ENCODE data around the gene SHC2. TPM values are rescaled to one million over a fixed set of nuclear protein-coding genes. Genes with fewer than 3 reads are reported as not detected.

Gene SHC2
- total and polyA plus RNA-seq, 2 of the 13 experiments (the other 11 are each of a cell fraction or from before 2014, with no cell fraction given), result 9.0 to 18.3 TPM

DNA sequence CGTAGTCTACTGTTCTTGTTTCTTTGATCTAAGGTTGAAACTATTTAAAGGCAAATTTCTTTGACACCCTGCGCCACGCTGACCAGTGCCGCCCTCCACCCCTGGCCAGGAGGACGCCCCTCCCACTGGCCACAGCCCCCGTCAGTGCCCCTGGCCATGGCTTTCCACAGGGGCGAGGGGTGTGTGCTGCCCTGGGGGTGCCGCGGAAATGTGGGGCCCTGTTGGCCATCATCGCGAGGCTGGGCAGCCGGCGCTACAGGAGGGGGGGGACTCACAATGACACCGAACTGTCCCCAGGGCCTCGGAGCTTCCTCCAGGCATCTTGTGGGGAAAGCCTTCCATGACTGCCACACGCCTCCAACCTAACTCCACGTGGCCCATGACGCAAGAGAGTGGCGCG is 10.9 kb downstream of the SHC2 start (continued):
- TF ChIP-seq, protein P1, sequence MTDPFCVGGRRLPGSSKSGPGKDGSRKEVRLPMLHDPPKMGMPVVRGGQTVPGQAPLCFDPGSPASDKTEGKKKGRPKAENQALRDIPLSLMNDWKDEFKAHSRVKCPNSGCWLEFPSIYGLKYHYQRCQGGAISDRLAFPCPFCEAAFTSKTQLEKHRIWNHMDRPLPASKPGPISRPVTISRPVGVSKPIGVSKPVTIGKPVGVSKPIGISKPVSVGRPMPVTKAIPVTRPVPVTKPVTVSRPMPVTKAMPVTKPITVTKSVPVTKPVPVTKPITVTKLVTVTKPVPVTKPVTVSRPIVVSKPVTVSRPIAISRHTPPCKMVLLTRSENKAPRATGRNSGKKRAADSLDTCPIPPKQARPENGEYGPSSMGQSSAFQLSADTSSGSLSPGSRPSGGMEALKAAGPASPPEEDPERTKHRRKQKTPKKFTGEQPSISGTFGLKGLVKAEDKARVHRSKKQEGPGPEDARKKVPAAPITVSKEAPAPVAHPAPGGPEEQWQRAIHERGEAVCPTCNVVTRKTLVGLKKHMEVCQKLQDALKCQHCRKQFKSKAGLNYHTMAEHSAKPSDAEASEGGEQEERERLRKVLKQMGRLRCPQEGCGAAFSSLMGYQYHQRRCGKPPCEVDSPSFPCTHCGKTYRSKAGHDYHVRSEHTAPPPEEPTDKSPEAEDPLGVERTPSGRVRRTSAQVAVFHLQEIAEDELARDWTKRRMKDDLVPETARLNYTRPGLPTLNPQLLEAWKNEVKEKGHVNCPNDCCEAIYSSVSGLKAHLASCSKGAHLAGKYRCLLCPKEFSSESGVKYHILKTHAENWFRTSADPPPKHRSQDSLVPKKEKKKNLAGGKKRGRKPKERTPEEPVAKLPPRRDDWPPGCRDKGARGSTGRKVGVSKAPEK (CRISPR knock-in tag; IDR thresholded peaks at IDR 0.05; ENCODE audit: borderline replicate concordance), result no peak
- TF ChIP-seq CENPT (CRISPR knock-in tag; IDR thresholded peaks at IDR 0.05; ENCODE audit: low read depth), result no peak
- TF ChIP-seq PRDM4 (CRISPR knock-in tag; IDR thresholded peaks at IDR 0.05; ENCODE audit: borderline replicate concordance), result no peak
- TF ChIP-seq ZNF121 (CRISPR knock-in tag; IDR thresholded peaks at IDR 0.05), result no peak
- TF ChIP-seq, protein P2, sequence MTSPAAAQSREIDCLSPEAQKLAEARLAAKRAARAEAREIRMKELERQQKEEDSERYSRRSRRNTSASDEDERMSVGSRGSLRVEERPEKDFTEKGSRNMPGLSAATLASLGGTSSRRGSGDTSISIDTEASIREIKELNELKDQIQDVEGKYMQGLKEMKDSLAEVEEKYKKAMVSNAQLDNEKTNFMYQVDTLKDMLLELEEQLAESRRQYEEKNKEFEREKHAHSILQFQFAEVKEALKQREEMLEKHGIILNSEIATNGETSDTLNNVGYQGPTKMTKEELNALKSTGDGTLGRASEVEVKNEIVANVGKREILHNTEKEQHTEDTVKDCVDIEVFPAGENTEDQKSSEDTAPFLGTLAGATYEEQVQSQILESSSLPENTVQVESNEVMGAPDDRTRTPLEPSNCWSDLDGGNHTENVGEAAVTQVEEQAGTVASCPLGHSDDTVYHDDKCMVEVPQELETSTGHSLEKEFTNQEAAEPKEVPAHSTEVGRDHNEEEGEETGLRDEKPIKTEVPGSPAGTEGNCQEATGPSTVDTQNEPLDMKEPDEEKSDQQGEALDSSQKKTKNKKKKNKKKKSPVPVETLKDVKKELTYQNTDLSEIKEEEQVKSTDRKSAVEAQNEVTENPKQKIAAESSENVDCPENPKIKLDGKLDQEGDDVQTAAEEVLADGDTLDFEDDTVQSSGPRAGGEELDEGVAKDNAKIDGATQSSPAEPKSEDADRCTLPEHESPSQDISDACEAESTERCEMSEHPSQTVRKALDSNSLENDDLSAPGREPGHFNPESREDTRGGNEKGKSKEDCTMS (CRISPR knock-in tag; conservative IDR thresholded peaks at IDR 0.05), result no peak
- no peak for TF ChIP-seq ZIK1 (CRISPR knock-in tag; IDR thresholded peaks at IDR 0.05; ENCODE audit: borderline replicate concordance, low read depth)
- TF ChIP-seq MLX (CRISPR knock-in tag; IDR thresholded peaks at IDR 0.05), result no peak
- no peak for TF ChIP-seq TEAD3 (CRISPR knock-in tag; optimal IDR thresholded peaks at IDR 0.05; ENCODE audit: borderline replicate concordance)
- no peak for TF ChIP-seq ZFP37 (CRISPR knock-in tag; IDR thresholded peaks at IDR 0.05; ENCODE audit: borderline replicate concordance)
